GM19238 (cell line): ENCODE data around the gene EHD4.

ENCODE experiments used
- DNase-seq: peaks from one replicate; pipeline ENCODE4 v3.0.0; 2011; ENCODE audit warnings: low spot score; ENCODE audit not compliant: insufficient read length

Gene EHD4

GRCh38 chr15:41957021-41957897 lies 15.1 kb downstream of the EHD4 start:
- DNase-seq: no peak

GRCh38 chr15:41955807-41956525 lies 16.4 kb downstream of the EHD4 start:
- no peak for DNase-seq

GRCh38 chr15:41955100-41955499 lies 17.3 kb downstream of the EHD4 start:
- no peak for DNase-seq

- no peak for DNase-seq
These were observed 18.3 kb downstream of the EHD4 start for GRCh38 chr15:41954036-41954435.

- DNase-seq: no peak
These were observed 20.3 kb downstream of the EHD4 start for GRCh38 chr15:41952013-41952563.

GRCh38 chr15:41951571-41951970 lies 20.8 kb downstream of the EHD4 start:
- DNase-seq: no peak

GRCh38 chr15:41950489-41950888 lies 21.9 kb downstream of the EHD4 start:
- no peak for DNase-seq

- DNase-seq: no peak
These were observed 22.3 kb downstream of the EHD4 start for GRCh38 chr15:41950127-41950483.

GRCh38 chr15:41949401-41950126 lies 22.8 kb downstream of the EHD4 start:
- no peak for DNase-seq

- DNase-seq: no peak
These were observed 23.9 kb downstream of the EHD4 start for GRCh38 chr15:41948490-41948889.

GRCh38 chr15:41946970-41947369 lies 25.4 kb downstream of the EHD4 start:
- no peak for DNase-seq

GRCh38 chr15:41945731-41946130 lies 26.6 kb downstream of the EHD4 start:
- no peak for DNase-seq

GRCh38 chr15:41945221-41945620 lies 27.1 kb downstream of the EHD4 start:
- no peak for DNase-seq

GRCh38 chr15:41944313-41944940 lies 27.9 kb downstream of the EHD4 start:
- DNase-seq: no peak

- DNase-seq: no peak
These were observed 28.6 kb downstream of the EHD4 start for GRCh38 chr15:41943543-41944312.

GRCh38 chr15:41942886-41943285 lies 29.5 kb downstream of the EHD4 start:
- no peak for DNase-seq

GRCh38 chr15:41941644-41942415 lies 30.5 kb downstream of the EHD4 start:
- DNase-seq: no peak

GRCh38 chr15:41940441-41940857 lies 31.9 kb downstream of the EHD4 start:
- DNase-seq: no peak

GRCh38 chr15:41939986-41940385 lies 32.4 kb downstream of the EHD4 start:
- DNase-seq: no peak

- no peak for DNase-seq
These were observed 34.8 kb downstream of the EHD4 start for GRCh38 chr15:41937568-41937923.
